Head of caudate nucleus (tissue), 42 donors: ENCODE measurements around the gene MOBP.

Experiments
- DNase-seq, 42 donors: peaks; one replicate each; pipeline versions ENCODE4 v3.0.0 to v3.0.0-alpha.2; 2020 to 2021; ENCODE audit warnings: mixed read lengths in 7 of 42
- intact Hi-C: fragments of 100-400 bp; cut with DNase I; formaldehyde crosslinking; loops from one replicate; pipeline ENCODE4 v1.15.0; 2022

MOBP gene

GRCh38 chr3:39478226-39478625 lies 10.7 kb downstream of the MOBP start:
- intact Hi-C loops = no loop called here

GRCh38 chr3:39479701-39480414 lies 12.4 kb downstream of the MOBP start:
- no peak for DNase-seq
- intact Hi-C loops = no loop called here

More at GRCh38 chr3:39478226-39478625, 10.7 kb downstream of the MOBP start:
- DNase-seq = no peak

- DNase-seq = peak in 28 of 42 donors; percentile 21 to 87 (median 58)
- intact Hi-C loops = no loop called here
These were observed 18.1 kb downstream of the MOBP start for GRCh38 chr3:39485547-39485946.

GRCh38 chr3:39491014-39491413 lies 23.5 kb downstream of the MOBP start:
- intact Hi-C loops = no loop called here

GRCh38 chr3:39491733-39492350 lies 24.4 kb downstream of the MOBP start:
- DNase-seq = no peak
- intact Hi-C loops = no loop called here

More at GRCh38 chr3:39491014-39491413, 23.5 kb downstream of the MOBP start:
- no peak for DNase-seq

- intact Hi-C loops = no loop called here
These were observed 27.3 kb downstream of the MOBP start for GRCh38 chr3:39494781-39495180.

GRCh38 chr3:39497753-39498152 lies 30.3 kb downstream of the MOBP start:
- intact Hi-C loops = loop anchor here (2.0 kb wide), 1 partner anchor 49 kb away; no protein-coding TSS in a partner anchor
- no peak for DNase-seq

More at GRCh38 chr3:39494781-39495180, 27.3 kb downstream of the MOBP start:
- DNase-seq = no peak

GRCh38 chr3:39499651-39500273 lies 32.3 kb downstream of the MOBP start:
- DNase-seq = no peak
- intact Hi-C loops = loop anchor here (2.0 kb wide), 1 partner anchor 51 kb away; no protein-coding TSS in a partner anchor

GRCh38 chr3:39501059-39501458 lies 33.6 kb downstream of the MOBP start:
- intact Hi-C loops = no loop called here
- no peak for DNase-seq

- peak in 38 of 42 donors; percentile 11 to 76 (median 50) for DNase-seq
- intact Hi-C loops = no loop called here
These were observed 34.7 kb downstream of the MOBP start for GRCh38 chr3:39501968-39502837.

- intact Hi-C loops = no loop called here
- DNase-seq = no peak
These were observed 35.3 kb downstream of the MOBP start for GRCh38 chr3:39502838-39503145.

- no peak for DNase-seq
- intact Hi-C loops = no loop called here
These were observed 38.6 kb downstream of the MOBP start for GRCh38 chr3:39505866-39506742.

GRCh38 chr3:39506863-39507262 lies 39.4 kb downstream of the MOBP start:
- DNase-seq = no peak
- intact Hi-C loops = no loop called here

- DNase-seq = no peak
- intact Hi-C loops = no loop called here
These were observed 46.4 kb downstream of the MOBP start for GRCh38 chr3:39513791-39514369.

- DNase-seq = no peak
- intact Hi-C loops = no loop called here
These were observed 48.4 kb downstream of the MOBP start for GRCh38 chr3:39515681-39516441.

- DNase-seq = no peak
- intact Hi-C loops = no loop called here
These were observed 51.6 kb downstream of the MOBP start for GRCh38 chr3:39519103-39519502.

- DNase-seq = no peak
- intact Hi-C loops = no loop called here
These were observed 52.2 kb downstream of the MOBP start for GRCh38 chr3:39519554-39520288.
